Smooth muscle cell (in vitro differentiated cells): Measurements from ENCODE around the gene AUNIP. TPM values are rescaled to one million over a fixed set of nuclear protein-coding genes. Genes with fewer than 3 reads are reported as not detected.
"Not testable (repeated sequence)": the region's sequence is repeated elsewhere in the genome, so short reads cannot be mapped to it uniquely, and the experiment has no call there.

Experiments used
- DNase-seq: peaks from one replicate; lab custom pipeline; 2025; ENCODE audit not compliant: unreplicated experiment; lab: John Stamatoyannopoulos, UW
- H2AFZ ChIP-seq: fragments of 200-600 bp; sonication (generic); 2 replicates; pipeline ENCODE4 v1.6.0; 2016; ENCODE audit warnings: antibody characterized with exemption, low read depth, mild to moderate bottlenecking
- H3F3A ChIP-seq: fragments of 200-600 bp; sonication (generic); 2 replicates; pipeline ENCODE4 v1.6.0; 2017; ENCODE audit warnings: antibody characterized with exemption, low read depth
- H3K27ac ChIP-seq: fragments of 200-600 bp; sonication (generic); 2 replicates; pipeline ENCODE4 v1.5.1; 2016; ENCODE audit warnings: low read depth, mild to moderate bottlenecking
- H3K27me3 ChIP-seq: fragments of 200-600 bp; sonication (generic); 2 replicates; pipeline ENCODE4 v1.6.1; 2016; ENCODE audit warnings: low read depth, mild to moderate bottlenecking
- H3K36me3 ChIP-seq: fragments of 200-600 bp; sonication (generic); 2 replicates; pipeline ENCODE4 v1.5.1; 2016; ENCODE audit warnings: low read depth
- H3K4me1 ChIP-seq: fragments of 200-600 bp; sonication (generic); 2 replicates; pipeline ENCODE4 v1.5.1; 2016; ENCODE audit warnings: low read depth
- H3K4me2 ChIP-seq: fragments of 200-600 bp; sonication (generic); 2 replicates; pipeline ENCODE4 v1.6.0; 2016; ENCODE audit warnings: mild to moderate bottlenecking
- H3K4me3 ChIP-seq: fragments of 200-600 bp; sonication (generic); 2 replicates; pipeline ENCODE4 v1.5.1; 2016; ENCODE audit warnings: mild to moderate bottlenecking
- H3K79me2 ChIP-seq: fragments of 200-600 bp; sonication (generic); 2 replicates; pipeline ENCODE4 v1.6.0; 2016; ENCODE audit warnings: low read depth, mild to moderate bottlenecking
- H3K9ac ChIP-seq: fragments of 200-600 bp; sonication (generic); 2 replicates; pipeline ENCODE4 v1.6.0; 2016; ENCODE audit warnings: low read depth
- H3K9me3 ChIP-seq: fragments of 200-600 bp; sonication (generic); replicated peaks from 2 replicates; pipeline ENCODE4 v1.5.1; 2016; ENCODE audit warnings: low read depth
- H4K20me1 ChIP-seq: fragments of 200-600 bp; sonication (generic); 2 replicates; pipeline ENCODE4 v1.6.0; 2016; ENCODE audit warnings: low read depth
- CTCF ChIP-seq: fragments of 200-600 bp; sonication (generic); IDR thresholded peaks from 2 replicates; pipeline ENCODE4 v1.5.1; 2017; ENCODE audit warnings: borderline replicate concordance, mild to moderate bottlenecking, antibody characterized with exemption; ENCODE audit not compliant: insufficient read depth, poor library complexity, severe bottlenecking
- WGBS: methylation state at CpG from one replicate; pipeline ENCODE4 v1.1.7; 2016; ENCODE audit warnings: low lambda C conversion rate; 5-methylcytosine and 5-hydroxymethylcytosine counted together
- polyA plus RNA-seq: library from polyadenylated mRNA; unstranded; fragments of >200 nt; fragmentation: Nextera tagmentation; extraction: Ambion mirVana; gene quantifications from 2 replicates; pipeline ENCODE4 v1.2.1, GENCODE V29; 2016
- total RNA-seq: library from RNA; depleted of rRNA; stranded (reverse); fragments of >200 nt; gene quantifications from 2 replicates; pipeline ENCODE4 v1.2.3, GENCODE V29; 2014

AUNIP gene
- total and polyA plus RNA-seq, 2 experiments from 2014 or later: 0.18 to 1.3 TPM

DNA sequence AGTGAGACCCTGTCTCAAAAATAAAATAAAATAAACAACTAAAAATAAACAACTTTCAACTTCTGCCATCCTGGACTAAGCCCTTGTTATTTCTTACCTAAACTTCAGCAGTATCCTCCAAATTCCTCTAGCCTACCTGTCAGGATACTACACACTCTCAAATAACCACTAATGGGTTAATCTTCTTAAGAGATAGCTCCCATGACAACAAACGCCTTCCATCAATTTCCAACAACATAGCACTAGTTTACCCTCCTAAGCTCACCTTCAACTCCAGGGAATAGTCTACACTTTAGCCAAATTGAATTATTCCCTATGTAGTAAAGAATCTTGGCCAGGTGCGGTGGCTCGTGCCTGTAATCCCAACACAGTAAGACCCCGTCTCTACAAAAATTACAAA lies 11.3 kb downstream of the AUNIP start:
- Histone ChIP-seq H3K4me3 (no peak overlapping the region), H3F3A (no peaks in the 10 kb centered on the region), H3K27ac (no peak overlapping the region), H3K36me3 (no peaks in the 10 kb centered on the region), H2AFZ (no peak overlapping the region), H3K79me2 (no peaks in the 10 kb centered on the region), H4K20me1 (no peaks in the 10 kb centered on the region), H3K9me3 (no peaks in the 10 kb centered on the region), H3K4me1 (no peaks in the 10 kb centered on the region), H3K27me3 (no peaks in the 10 kb centered on the region), H3K4me2 (no peak overlapping the region), H3K9ac (no peak overlapping the region)
- 82% methylated on average over 4 of the region's 4 CpGs for WGBS
- no peak for DNase-seq
- no peak for TF ChIP-seq CTCF

GRCh38 chr1:25845664-25846063 lies 13.6 kb downstream of the AUNIP start:
- no peak overlapping the region for H3K27ac ChIP-seq
- no peaks in the 10 kb centered on the region for H3K36me3 ChIP-seq
- no peaks in the 10 kb centered on the region for H3K79me2 ChIP-seq
- no peak for DNase-seq
- H3F3A ChIP-seq: no peaks in the 10 kb centered on the region
- no peak overlapping the region for H3K4me2 ChIP-seq
- H3K9ac ChIP-seq: no peak overlapping the region
- no peak for TF ChIP-seq CTCF
- WGBS: 83% methylated on average over 5 of the region's 5 CpGs
- no peak overlapping the region for H3K4me3 ChIP-seq
- H3K4me1 ChIP-seq: no peaks in the 10 kb centered on the region
- H4K20me1 ChIP-seq: no peaks in the 10 kb centered on the region
- no peaks in the 10 kb centered on the region for H3K27me3 ChIP-seq
- no peaks in the 10 kb centered on the region for H3K9me3 ChIP-seq
- no peak overlapping the region for H2AFZ ChIP-seq

DNA sequence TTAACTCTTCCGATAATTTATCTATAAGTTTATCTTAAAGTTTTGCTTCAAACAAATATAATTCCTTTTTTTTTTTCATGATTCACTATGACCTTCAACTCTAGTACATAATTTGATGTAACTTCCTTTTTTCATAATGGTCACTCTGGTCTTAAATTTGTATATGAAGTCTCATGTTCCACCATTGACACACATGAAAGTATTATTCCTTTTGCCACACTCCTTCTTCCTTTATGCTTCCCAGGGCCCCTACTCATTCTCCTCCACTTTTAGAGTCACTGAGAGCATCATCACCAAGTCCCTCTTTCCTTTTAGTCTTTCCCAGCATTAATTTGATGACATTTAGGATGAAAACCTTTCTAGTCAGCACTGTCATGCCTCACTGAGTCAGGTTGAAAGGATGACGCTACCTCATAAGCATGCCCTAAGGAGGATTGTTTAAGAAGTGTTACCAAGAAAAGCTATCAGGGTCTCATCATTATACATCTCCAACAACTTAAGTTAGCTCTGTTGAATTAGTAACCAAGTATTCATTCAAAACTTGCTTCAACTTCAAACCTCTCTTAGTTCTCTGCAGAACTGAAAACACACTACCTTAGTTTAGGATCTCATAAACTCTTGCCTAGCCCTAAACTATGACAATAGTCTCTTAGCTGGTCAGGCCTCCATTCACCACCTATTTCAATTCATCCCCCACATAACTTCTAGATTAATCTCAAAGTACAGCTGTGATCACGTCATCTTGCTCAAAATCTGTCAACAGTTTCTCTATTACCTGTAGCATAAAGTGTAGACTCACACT lies 14.5 kb downstream of the AUNIP start:
- no peak for TF ChIP-seq CTCF
- no peaks in the 10 kb centered on the region for H3K27me3 ChIP-seq
- no peak overlapping the region for H3K4me2 ChIP-seq
- no peaks in the 10 kb centered on the region for H3F3A ChIP-seq
- H2AFZ ChIP-seq: no peak overlapping the region
- H3K4me3 ChIP-seq: no peak overlapping the region
- H3K4me1 ChIP-seq: no peaks in the 10 kb centered on the region
- H3K36me3 ChIP-seq: no peaks in the 10 kb centered on the region
- over 99% methylated on average over 3 of the region's 3 CpGs for WGBS
- no peak overlapping the region for H3K9ac ChIP-seq
- H3K79me2 ChIP-seq: no peaks in the 10 kb centered on the region
- H3K9me3 ChIP-seq: no peaks in the 10 kb centered on the region
- H4K20me1 ChIP-seq: no peaks in the 10 kb centered on the region
- DNase-seq: no peak
- H3K27ac ChIP-seq: no peak overlapping the region

DNA sequence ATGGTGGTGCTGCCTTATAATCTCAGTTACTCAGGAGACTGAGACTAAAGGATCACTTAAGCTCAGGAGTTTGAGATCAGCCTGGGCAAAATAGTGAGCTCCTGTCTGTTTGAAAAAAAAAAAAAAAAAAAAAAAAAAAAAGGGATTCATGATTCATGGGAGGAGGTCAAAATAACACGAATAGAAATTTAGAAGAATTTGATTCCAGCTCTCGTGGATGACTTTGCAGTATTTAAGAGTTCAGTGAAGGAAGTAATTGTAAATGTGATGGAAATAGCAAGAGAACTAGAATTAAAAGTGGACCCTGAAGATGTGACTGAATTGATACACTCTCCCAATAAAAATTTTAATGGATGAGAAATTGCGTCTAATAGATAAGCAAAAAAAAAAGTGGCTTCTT lies 15.8 kb downstream of the AUNIP start:
- no peaks in the 10 kb centered on the region for H3K4me1 ChIP-seq
- H3K27ac ChIP-seq: no peak overlapping the region
- no peak overlapping the region for H3K4me3 ChIP-seq
- no peak overlapping the region for H2AFZ ChIP-seq
- 94% methylated on average over 3 of the region's 3 CpGs for WGBS
- H4K20me1 ChIP-seq: no peaks in the 10 kb centered on the region
- no peaks in the 10 kb centered on the region for H3K36me3 ChIP-seq
- H3K4me2 ChIP-seq: no peak overlapping the region
- H3K79me2 ChIP-seq: no peaks in the 10 kb centered on the region
- H3K9me3 ChIP-seq: no peaks in the 10 kb centered on the region
- TF ChIP-seq CTCF: no peak
- no peak for DNase-seq
- no peak overlapping the region for H3K9ac ChIP-seq
- no peaks in the 10 kb centered on the region for H3K27me3 ChIP-seq
- H3F3A ChIP-seq: no peaks in the 10 kb centered on the region

DNA sequence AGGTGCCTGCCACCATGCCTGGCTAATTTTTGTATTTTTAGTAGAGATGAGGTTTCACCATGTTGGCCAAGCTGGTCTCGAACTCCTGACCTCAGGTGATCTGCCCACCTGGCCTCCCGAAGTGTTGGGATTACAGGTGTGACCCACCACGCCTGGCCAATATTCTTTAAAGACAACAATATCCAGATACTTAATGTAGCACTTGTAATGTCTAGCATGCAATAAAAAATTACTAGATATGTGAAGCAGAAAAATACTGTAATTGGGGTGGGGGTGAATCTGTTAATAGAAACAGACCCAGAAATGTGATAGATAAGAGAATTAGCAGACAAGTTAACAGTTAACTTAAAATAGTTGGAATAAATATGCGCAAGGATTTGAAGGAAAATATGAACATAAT lies 19.4 kb downstream of the AUNIP start:
- peaks cover 14% of the 10 kb centered on the region for H3F3A ChIP-seq
- DNase-seq, H3K36me3 ChIP-seq, H3K4me2 ChIP-seq, H2AFZ ChIP-seq, H3K27me3 ChIP-seq, H3K9ac ChIP-seq, H3K4me3 ChIP-seq, H4K20me1 ChIP-seq, H3K9me3 ChIP-seq, H3K27ac ChIP-seq, H3K79me2 ChIP-seq, H3K4me1 ChIP-seq: not testable (repeated sequence)
- WGBS: 91% methylated on average over 4 of the region's 4 CpGs
